Loucy (cell line): ENCODE data around the gene TMPRSS13.

Experiments used
- H2AFZ ChIP-seq: fragments of 200-600 bp; sonication (generic); 2 replicates; pipeline ENCODE4 v1.6.0; 2016; ENCODE audit warnings: antibody characterized with exemption, mild to moderate bottlenecking, low read length, moderate library complexity
- H3F3A ChIP-seq: fragments of 200-600 bp; 2 replicates; pipeline ENCODE4 v1.6.0; 2016; ENCODE audit warnings: antibody characterized with exemption, low read depth, mild to moderate bottlenecking
- H3K27me3 ChIP-seq: fragments of 200-600 bp; sonication (generic); 2 replicates; pipeline ENCODE4 v1.6.1; 2014; ENCODE audit warnings: low read length, mild to moderate bottlenecking; ENCODE audit not compliant: insufficient read depth, poor library complexity, severe bottlenecking
- H3K36me3 ChIP-seq: fragments of 200-600 bp; sonication (generic); 2 replicates; pipeline ENCODE4 v1.6.1; 2016; ENCODE audit warnings: low read length; ENCODE audit not compliant: insufficient read depth
- H3K4me1 ChIP-seq: fragments of 200-600 bp; sonication (generic); 2 replicates; pipeline ENCODE4 v1.5.1; 2014; ENCODE audit warnings: low read length, mild to moderate bottlenecking; ENCODE audit not compliant: insufficient read depth, poor library complexity, severe bottlenecking
- H3K4me2 ChIP-seq: fragments of 200-600 bp; sonication (generic); 2 replicates; pipeline ENCODE4 v1.6.0; 2014; ENCODE audit warnings: antibody characterized with exemption, low read length, low read depth, mild to moderate bottlenecking; ENCODE audit not compliant: poor library complexity, severe bottlenecking
- H3K4me3 ChIP-seq: fragments of 200-600 bp; sonication (generic); 2 replicates; pipeline ENCODE4 v1.5.1; 2014; ENCODE audit warnings: low read length, mild to moderate bottlenecking, mixed read lengths; ENCODE audit not compliant: poor library complexity, severe bottlenecking
- H3K79me2 ChIP-seq: fragments of 200-600 bp; sonication (generic); 2 replicates; pipeline ENCODE4 v1.6.1; 2014; ENCODE audit warnings: low read length; ENCODE audit not compliant: insufficient read depth
- H3K9ac ChIP-seq: fragments of 200-600 bp; sonication (generic); 2 replicates; pipeline ENCODE4 v1.6.0; 2014; ENCODE audit warnings: mild to moderate bottlenecking, low read depth, low read length, moderate library complexity; ENCODE audit not compliant: poor library complexity, severe bottlenecking
- H3K9me2 ChIP-seq: fragments of 200-600 bp; sonication (generic); replicated peaks from 2 replicates; pipeline ENCODE4 v1.6.1; 2016; ENCODE audit warnings: low read depth, low read length, mixed read lengths
- H3K9me3 ChIP-seq: fragments of 200-600 bp; sonication (generic); 2 replicates; pipeline ENCODE4 v1.6.1; 2014; ENCODE audit warnings: mild to moderate bottlenecking, antibody characterized with exemption, low read length, low read depth; ENCODE audit not compliant: insufficient read depth
- H4K20me1 ChIP-seq: fragments of 200-600 bp; sonication (generic); 2 replicates; pipeline ENCODE4 v1.6.0; 2014; ENCODE audit warnings: antibody characterized with exemption, low read length, mild to moderate bottlenecking; ENCODE audit not compliant: insufficient read depth, poor library complexity, severe bottlenecking
- EZH2phosphoT487 ChIP-seq: fragments of 200-600 bp; IDR thresholded peaks from 2 replicates; pipeline ENCODE4 v1.6.1; 2018; ENCODE audit warnings: antibody characterized with exemption, mild to moderate bottlenecking, moderate library complexity, borderline replicate concordance
- TF ChIP-seq, protein P1 (sequence below): fragments of 200-600 bp; sonication (generic); conservative IDR thresholded peaks from 2 replicates; pipeline ENCODE4 v1.5.1; 2014; ENCODE audit warnings: mild to moderate bottlenecking, antibody characterized with exemption, low read length

TMPRSS13 gene

DNA sequence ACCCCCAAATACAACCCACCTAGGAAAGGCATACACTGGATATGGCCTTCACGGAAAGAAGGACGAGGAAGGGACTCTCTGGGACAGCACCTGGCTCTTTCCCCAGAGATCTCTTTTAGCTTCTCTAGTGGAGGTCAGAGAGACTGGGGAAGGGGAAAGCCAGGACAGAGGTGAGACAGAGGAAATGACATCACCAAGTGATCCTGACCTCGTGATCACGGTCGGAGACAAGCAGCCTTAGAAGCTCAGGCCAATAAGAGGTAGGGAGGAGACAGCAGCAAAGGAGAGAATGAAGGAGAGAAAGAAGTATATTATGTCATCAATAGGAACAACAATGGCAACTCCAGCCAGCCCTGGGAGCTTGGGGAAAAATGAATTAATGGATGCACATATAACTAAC lies 15.4 kb upstream of the TMPRSS13 start:
- no peaks in the 10 kb centered on the region for H3K27me3 ChIP-seq
- no peak overlapping the region for H3K9ac ChIP-seq
- H3K9me2 ChIP-seq: no peaks in the 10 kb centered on the region
- peak overlapping the region; percentile 28 for H3K4me2 ChIP-seq
- TF ChIP-seq, protein P1, sequence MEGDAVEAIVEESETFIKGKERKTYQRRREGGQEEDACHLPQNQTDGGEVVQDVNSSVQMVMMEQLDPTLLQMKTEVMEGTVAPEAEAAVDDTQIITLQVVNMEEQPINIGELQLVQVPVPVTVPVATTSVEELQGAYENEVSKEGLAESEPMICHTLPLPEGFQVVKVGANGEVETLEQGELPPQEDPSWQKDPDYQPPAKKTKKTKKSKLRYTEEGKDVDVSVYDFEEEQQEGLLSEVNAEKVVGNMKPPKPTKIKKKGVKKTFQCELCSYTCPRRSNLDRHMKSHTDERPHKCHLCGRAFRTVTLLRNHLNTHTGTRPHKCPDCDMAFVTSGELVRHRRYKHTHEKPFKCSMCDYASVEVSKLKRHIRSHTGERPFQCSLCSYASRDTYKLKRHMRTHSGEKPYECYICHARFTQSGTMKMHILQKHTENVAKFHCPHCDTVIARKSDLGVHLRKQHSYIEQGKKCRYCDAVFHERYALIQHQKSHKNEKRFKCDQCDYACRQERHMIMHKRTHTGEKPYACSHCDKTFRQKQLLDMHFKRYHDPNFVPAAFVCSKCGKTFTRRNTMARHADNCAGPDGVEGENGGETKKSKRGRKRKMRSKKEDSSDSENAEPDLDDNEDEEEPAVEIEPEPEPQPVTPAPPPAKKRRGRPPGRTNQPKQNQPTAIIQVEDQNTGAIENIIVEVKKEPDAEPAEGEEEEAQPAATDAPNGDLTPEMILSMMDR: no peak
- TF ChIP-seq EZH2phosphoT487: no peak
- no peaks in the 10 kb centered on the region for H3K9me3 ChIP-seq
- no peaks in the 10 kb centered on the region for H3F3A ChIP-seq
- H2AFZ ChIP-seq: no peak overlapping the region
- H3K36me3 ChIP-seq: no peaks in the 10 kb centered on the region
- no peaks in the 10 kb centered on the region for H4K20me1 ChIP-seq
- H3K79me2 ChIP-seq: no peaks in the 10 kb centered on the region
- no peak overlapping the region for H3K4me3 ChIP-seq
- peaks cover 52% of the 10 kb centered on the region for H3K4me1 ChIP-seq

DNA sequence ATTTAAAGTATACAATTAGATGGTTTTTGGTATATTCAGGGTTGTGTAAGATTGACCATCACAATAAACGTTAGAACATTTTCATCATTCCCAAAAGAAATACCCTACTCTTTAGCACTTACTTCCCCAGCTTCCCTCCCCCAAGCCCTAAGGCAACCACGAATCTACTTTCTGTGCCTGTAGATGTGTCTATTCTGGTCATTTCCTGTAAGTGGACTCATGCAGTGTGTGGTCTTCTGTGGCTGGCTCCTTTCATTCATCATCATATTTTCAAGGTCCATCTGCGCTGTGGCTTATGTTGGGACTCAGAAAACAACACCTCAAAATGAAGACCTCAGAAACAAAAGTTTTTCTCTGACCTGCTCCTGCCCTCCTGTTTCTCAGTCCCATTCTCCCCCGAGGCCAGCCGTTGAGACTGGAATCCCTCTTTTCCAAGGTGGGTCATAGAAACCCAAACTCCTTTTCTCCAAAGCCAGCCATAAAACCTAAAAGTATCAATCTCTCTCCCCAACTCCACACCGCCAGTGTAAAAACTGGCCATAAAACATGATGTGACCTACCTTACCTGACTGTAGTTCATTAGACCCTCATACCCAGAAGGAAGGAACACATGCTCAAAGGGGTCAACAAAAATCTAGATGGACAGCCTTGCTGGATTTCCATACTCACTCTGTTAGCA lies 12.9 kb upstream of the TMPRSS13 start:
- TF ChIP-seq EZH2phosphoT487: no peak
- TF ChIP-seq, protein P1: no peak
- H4K20me1 ChIP-seq: no peaks in the 10 kb centered on the region
- no peaks in the 10 kb centered on the region for H3K27me3 ChIP-seq
- no peaks in the 10 kb centered on the region for H3K9me3 ChIP-seq
- no peak overlapping the region for H3K9ac ChIP-seq
- no peak overlapping the region for H3K4me3 ChIP-seq
- no peak overlapping the region for H2AFZ ChIP-seq
- peak overlapping the region; percentile 9 for H3K4me2 ChIP-seq
- no peaks in the 10 kb centered on the region for H3K36me3 ChIP-seq
- no peaks in the 10 kb centered on the region for H3K79me2 ChIP-seq
- no peaks in the 10 kb centered on the region for H3F3A ChIP-seq
- H3K9me2 ChIP-seq: no peaks in the 10 kb centered on the region
- peaks cover 49% of the 10 kb centered on the region for H3K4me1 ChIP-seq

DNA sequence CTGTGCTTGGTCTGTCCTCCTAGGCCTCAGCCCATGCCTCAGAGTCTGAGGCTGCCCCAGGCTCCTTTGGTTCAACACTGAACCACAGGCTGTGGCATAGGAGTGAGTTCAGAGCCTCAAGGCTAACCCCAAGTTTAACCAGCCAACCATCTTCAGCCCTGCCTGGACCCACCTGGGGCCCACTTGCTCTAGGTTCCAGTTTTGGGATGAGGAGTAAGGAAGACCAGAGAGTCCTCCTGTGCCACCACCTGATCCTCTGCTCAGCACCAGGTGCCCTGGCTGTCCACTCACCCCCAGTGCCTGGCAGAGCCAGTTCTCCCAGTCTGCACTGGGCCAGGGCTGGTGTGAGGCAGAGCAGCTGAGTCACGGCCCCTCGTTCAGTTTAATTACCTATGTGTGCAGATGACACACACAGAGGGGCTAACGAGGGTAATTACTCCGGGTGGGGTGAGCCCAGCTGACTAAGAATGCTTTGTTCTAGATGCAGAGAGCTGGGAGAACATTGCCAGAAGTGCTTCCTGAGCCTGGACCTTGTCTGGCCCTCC lies 12.0 kb upstream of the TMPRSS13 start:
- H2AFZ ChIP-seq: no peak overlapping the region
- H3K4me1 ChIP-seq: peaks cover 42% of the 10 kb centered on the region
- no peaks in the 10 kb centered on the region for H3K9me2 ChIP-seq
- peak overlapping the region; percentile 26 for H3K9ac ChIP-seq
- no peaks in the 10 kb centered on the region for H3K36me3 ChIP-seq
- H4K20me1 ChIP-seq: no peaks in the 10 kb centered on the region
- no peak overlapping the region for H3K4me3 ChIP-seq
- no peaks in the 10 kb centered on the region for H3K27me3 ChIP-seq
- no peaks in the 10 kb centered on the region for H3K79me2 ChIP-seq
- no peaks in the 10 kb centered on the region for H3F3A ChIP-seq
- TF ChIP-seq, protein P1: no peak
- TF ChIP-seq EZH2phosphoT487: no peak
- H3K4me2 ChIP-seq: peak overlapping the region; percentile 9
- no peaks in the 10 kb centered on the region for H3K9me3 ChIP-seq
